Ascending aorta (tissue), 2 donors: ENCODE results near the gene MAMDC4. TPM values are rescaled to one million over a fixed set of nuclear protein-coding genes. Genes with fewer than 3 reads are reported as not detected.
"Not testable (repeated sequence)": the region's sequence is repeated elsewhere in the genome, so short reads cannot be mapped to it uniquely, and the experiment has no call there.

ENCODE experiments used
- DNase-seq, 2 donors: peaks; one replicate each; pipeline ENCODE4 v3.0.0-alpha.2; 2019; ENCODE audit warnings: low spot score in 2 of 2
- H3K27ac ChIP-seq, 2 donors: fragments of 200-600 bp; sonication (generic); one replicate each; pipeline ENCODE4 v1.5.1; 2016 to 2017; ENCODE audit warnings: mild to moderate bottlenecking in 1 of 2
- H3K27me3 ChIP-seq: fragments of 200-600 bp; sonication (generic); one replicate; pipeline ENCODE4 v1.5.1; 2017
- H3K36me3 ChIP-seq, 2 donors: fragments of 200-600 bp; sonication (generic); one replicate each; pipeline ENCODE4 v1.5.1; 2016
- H3K4me1 ChIP-seq, 2 donors: fragments of 200-600 bp; sonication (generic); one replicate each; pipeline ENCODE4 v1.5.1; 2016 to 2017; ENCODE audit warnings: mild to moderate bottlenecking in 1 of 2
- H3K4me3 ChIP-seq, 2 donors: fragments of 200-600 bp; sonication (generic); one replicate each; pipeline ENCODE4 v1.5.1; 2016 to 2017; ENCODE audit warnings: mild to moderate bottlenecking in 1 of 2
- H3K9me3 ChIP-seq, 2 donors: fragments of 200-600 bp; sonication (generic); one replicate each; pipeline ENCODE4 v1.5.1; 2016
- CTCF ChIP-seq, 3 experiments: fragments of 200-600 bp in 2 of 3; fragments of 450-650 bp in 1 of 3; sonication (generic) in 2 of 3; IDR thresholded peaks; one replicate each; pipeline ENCODE4 v1.5.1; 2016 to 2019; ENCODE audit warnings: antibody characterized with exemption in 3 of 3, mild to moderate bottlenecking in 1 of 3, moderate library complexity in 1 of 3
- intact Hi-C: fragments of 100-400 bp; cut with DNase I; formaldehyde crosslinking; loops from one replicate; pipeline ENCODE4 v1.15.1; 2023
- total RNA-seq: library from RNA; depleted of rRNA; stranded (reverse); fragments of >200 nt; gene quantifications from one replicate; pipeline ENCODE4 v1.1.0, GENCODE V29; 2016

MAMDC4 gene
- 5.0 TPM for total RNA-seq

- Histone ChIP-seq H3K27me3 (peaks cover 3% of the 10 kb centered on the region), H3K9me3 (no peaks in the 10 kb centered on the region), H3K36me3 (no peaks in the 10 kb centered on the region), H3K4me3 (no peak within 1 kb of the TSS), H3K4me1 (peaks cover 8 to 16% of the 10 kb centered on the region in 2 donors), H3K27ac (no peak within 1 kb of the TSS)
- intact Hi-C loops, result no loop called here
- no peak for TF ChIP-seq CTCF (IDR thresholded peaks at IDR 0.05)
- no peak for DNase-seq
Measured at GRCh38 chr9:136851941-136852663, at the start of gene MAMDC4. Gene MAMDC4, plus strand, starts transcription at chr9:136852346. Its CDS starts 71 bp downstream, at chr9:136852417.

GRCh38 chr9:136803009-136803550 is 49.1 kb upstream of the MAMDC4 start:
- intact Hi-C loops, DNase-seq, H3K4me3 ChIP-seq, H3K27ac ChIP-seq, H3K9me3 ChIP-seq, H3K36me3 ChIP-seq: not testable (repeated sequence)
- Histone ChIP-seq H3K27me3 (peaks cover 11% of the 10 kb centered on the region), H3K4me1 (peaks cover 7 to 23% of the 10 kb centered on the region in 2 donors)

GRCh38 chr9:136803551-136804508 is 48.3 kb upstream of the MAMDC4 start:
- Histone ChIP-seq H3K4me1 (peaks cover 11 to 24% of the 10 kb centered on the region in 2 donors), H3K4me3 (no peak overlapping the region), H3K36me3 (no peaks in the 10 kb centered on the region), H3K27me3 (peaks cover 6% of the 10 kb centered on the region), H3K27ac (no peak overlapping the region), H3K9me3 (no peaks in the 10 kb centered on the region)
- intact Hi-C loops, result no loop called here
- no peak for DNase-seq
- TF ChIP-seq CTCF (IDR thresholded peaks at IDR 0.05), result no peak

- no peaks in the 10 kb centered on the region for H3K36me3 ChIP-seq
- TF ChIP-seq CTCF (IDR thresholded peaks at IDR 0.05), result no peak
- no peak overlapping the region for H3K4me3 ChIP-seq
- intact Hi-C loops, result loop anchor here (5.0 kb wide), 2 partner anchors 43 to 138 kb away; partner anchors contain the start of genes FBXW5 and PHPT1
- H3K27me3 ChIP-seq, result no peaks in the 10 kb centered on the region
- H3K27ac ChIP-seq, result no peak overlapping the region
- H3K9me3 ChIP-seq, result no peaks in the 10 kb centered on the region
- H3K4me1 ChIP-seq, result peaks cover 18 to 27% of the 10 kb centered on the region in 2 donors
- DNase-seq, result no peak
Measured at GRCh38 chr9:136804509-136805206, 47.5 kb upstream of the MAMDC4 start.

GRCh38 chr9:136805207-136805740 is 46.9 kb upstream of the MAMDC4 start:
- no peak for DNase-seq
- no peak for TF ChIP-seq CTCF (IDR thresholded peaks at IDR 0.05)
- no peak overlapping the region for H3K27ac ChIP-seq
- peaks cover 17 to 25% of the 10 kb centered on the region in 2 donors for H3K4me1 ChIP-seq
- intact Hi-C loops, result loop anchor here (5.0 kb wide), 2 partner anchors 42 to 137 kb away; partner anchors contain the start of genes FBXW5 and PHPT1
- no peaks in the 10 kb centered on the region for H3K36me3 ChIP-seq
- H3K27me3 ChIP-seq, result no peaks in the 10 kb centered on the region
- no peak overlapping the region for H3K4me3 ChIP-seq
- no peaks in the 10 kb centered on the region for H3K9me3 ChIP-seq
